Neural cell (in vitro differentiated cells): ENCODE data around the gene IFNA2. TPM values are rescaled to one million over a fixed set of nuclear protein-coding genes. Genes with fewer than 3 reads are reported as not detected.

ENCODE experiments used
- H2AFZ ChIP-seq: fragments of 200-600, 300-800 bp; sonication (generic), shearing (Covaris generic); 2 replicates; pipeline ENCODE4 v1.6.0; 2014; ENCODE audit warnings: low read depth, mild to moderate bottlenecking, antibody characterized with exemption, low read length, moderate library complexity
- H3F3A ChIP-seq: fragments of 200-600 bp; shearing (Covaris generic); 2 replicates; pipeline ENCODE4 v1.6.1; 2016; ENCODE audit warnings: mild to moderate bottlenecking, moderate library complexity, mixed read lengths, antibody characterized with exemption, low read length; ENCODE audit not compliant: insufficient read depth, poor library complexity, severe bottlenecking
- H3K27ac ChIP-seq: fragments of 200-600, 300-800 bp; sonication (generic), shearing (Covaris generic); 2 replicates; pipeline ENCODE4 v1.5.1; 2014; ENCODE audit warnings: mild to moderate bottlenecking, low read length, moderate library complexity
- H3K27me3 ChIP-seq: fragments of 300-800, 200-600 bp; sonication (generic), shearing (Covaris generic); 2 replicates; pipeline ENCODE4 v1.6.0; 2014; ENCODE audit warnings: mild to moderate bottlenecking, low read depth, low read length, moderate library complexity; ENCODE audit not compliant: insufficient read depth
- H3K36me3 ChIP-seq: fragments of 300-800, 200-600 bp; sonication (generic), shearing (Covaris generic); 2 replicates; pipeline ENCODE4 v1.5.1; 2014; ENCODE audit warnings: mild to moderate bottlenecking, antibody characterized with exemption, low read length, moderate library complexity; ENCODE audit not compliant: insufficient read depth
- H3K4me2 ChIP-seq: fragments of 300-800, 200-600 bp; sonication (generic), shearing (Covaris generic); 2 replicates; pipeline ENCODE4 v1.6.0; 2014; ENCODE audit warnings: mild to moderate bottlenecking, low read length
- H3K4me3 ChIP-seq: fragments of 300-800, 200-600 bp; sonication (generic), shearing (Covaris generic); 2 replicates; pipeline ENCODE4 v1.5.1; 2014; ENCODE audit warnings: mild to moderate bottlenecking, low read length, moderate library complexity
- H3K79me2 ChIP-seq: fragments of 200-600 bp; shearing (Covaris generic); replicated peaks from 2 replicates; pipeline ENCODE4 v1.6.0; 2014; ENCODE audit warnings: mild to moderate bottlenecking, low read length, moderate library complexity; ENCODE audit not compliant: insufficient read depth
- H3K9ac ChIP-seq: fragments of 300-800, 200-600 bp; sonication (generic), shearing (Covaris generic); 2 replicates; pipeline ENCODE4 v1.6.1; 2016; ENCODE audit warnings: mild to moderate bottlenecking, low read length, mixed read lengths
- H3K9me2 ChIP-seq: fragments of 200-600 bp; shearing (Covaris generic); 2 replicates; pipeline ENCODE4 v1.6.1; 2016; ENCODE audit warnings: mild to moderate bottlenecking, low read length, mixed read lengths; ENCODE audit not compliant: insufficient read depth
- H3K9me3 ChIP-seq: fragments of 200-600, 300-800 bp; sonication (generic), shearing (Covaris generic); 2 replicates; pipeline ENCODE4 v1.6.1; 2016; ENCODE audit warnings: mild to moderate bottlenecking, mixed run types, low read length, moderate library complexity, mixed read lengths
- H4K20me1 ChIP-seq: fragments of 200-600 bp; shearing (Covaris generic); 2 replicates; pipeline ENCODE4 v1.6.1; 2016; ENCODE audit warnings: mild to moderate bottlenecking, mixed run types; ENCODE audit not compliant: insufficient read depth
- CTCF ChIP-seq: fragments of 450-650 bp; IDR thresholded peaks from 2 replicates; pipeline ENCODE4 v1.5.1; 2014; ENCODE audit warnings: antibody characterized with exemption, mild to moderate bottlenecking, moderate library complexity; ENCODE audit not compliant: poor library complexity, severe bottlenecking
- EP300 ChIP-seq: fragments of 450-650 bp; conservative IDR thresholded peaks from 2 replicates; pipeline ENCODE4 v1.6.1; 2014; ENCODE audit warnings: antibody characterized with exemption, mild to moderate bottlenecking, moderate library complexity; ENCODE audit not compliant: poor library complexity, severe bottlenecking
- EZH2 ChIP-seq: fragments of 200-600, 300-800 bp; shearing (Covaris generic), sonication (generic); IDR thresholded peaks from 2 replicates; pipeline ENCODE4 v1.6.1; 2014; ENCODE audit warnings: antibody characterized with exemption, low read length, borderline replicate concordance, mild to moderate bottlenecking; ENCODE audit not compliant: insufficient read depth, poor library complexity, severe bottlenecking
- MXI1 ChIP-seq: fragments of 450-650 bp; conservative IDR thresholded peaks from 2 replicates; pipeline ENCODE4 v1.6.1; 2014; ENCODE audit warnings: antibody characterized with exemption, mild to moderate bottlenecking; ENCODE audit not compliant: poor library complexity, severe bottlenecking
- POLR2AphosphoS5 ChIP-seq: IDR thresholded peaks from 2 replicates; pipeline ENCODE4 v1.6.1; 2012
- RAD21 ChIP-seq: fragments of 450-650 bp; conservative IDR thresholded peaks from 2 replicates; pipeline ENCODE4 v1.6.1; 2014; ENCODE audit warnings: antibody characterized with exemption, mild to moderate bottlenecking, moderate library complexity
- REST ChIP-seq: IDR thresholded peaks from 2 replicates; pipeline ENCODE4 v1.6.1; 2012; ENCODE audit warnings: borderline replicate concordance
- SMC3 ChIP-seq: fragments of 450-650 bp; conservative IDR thresholded peaks from 2 replicates; pipeline ENCODE4 v1.6.1; 2014; ENCODE audit warnings: antibody characterized with exemption, mild to moderate bottlenecking, moderate library complexity; ENCODE audit not compliant: poor library complexity
- TAF1 ChIP-seq: IDR thresholded peaks from 2 replicates; pipeline ENCODE4 v1.6.1; 2012; ENCODE audit warnings: low read depth
- polyA plus RNA-seq: library from polyadenylated mRNA; depleted of rRNA; stranded (reverse); fragments of >200 nt; gene quantifications from 2 replicates; pipeline ENCODE4 v1.2.3, GENCODE V29; 2014

IFNA2 gene
- polyA plus RNA-seq, 1 donor from 2014 or later: not detected

- no peaks in the 10 kb centered on the region for H3K9me2 ChIP-seq
- H3F3A ChIP-seq: no peaks in the 10 kb centered on the region
- H3K9ac ChIP-seq: no peak overlapping the region
- TF ChIP-seq REST (no peak), SMC3 (no peak), EP300 (no peak), MXI1 (no peak), POLR2AphosphoS5 (no peak), RAD21 (no peak), CTCF (no peak), EZH2 (no peak), TAF1 (no peak)
- no peaks in the 10 kb centered on the region for H3K36me3 ChIP-seq
- H3K4me2 ChIP-seq: no peak overlapping the region
- H2AFZ ChIP-seq: no peak overlapping the region
- H4K20me1 ChIP-seq: no peaks in the 10 kb centered on the region
- no peaks in the 10 kb centered on the region for H3K79me2 ChIP-seq
- H3K9me3 ChIP-seq: no peaks in the 10 kb centered on the region
- no peak overlapping the region for H3K27ac ChIP-seq
- no peaks in the 10 kb centered on the region for H3K27me3 ChIP-seq
- H3K4me3 ChIP-seq: no peak overlapping the region
These were observed 28.4 kb upstream of the IFNA2 start for GRCh38 chr9:21413624-21414023.

GRCh38 chr9:21413151-21413550, 28.0 kb upstream of the IFNA2 start:
- Histone ChIP-seq H3F3A (no peaks in the 10 kb centered on the region), H3K9me2 (no peaks in the 10 kb centered on the region), H3K9me3 (no peaks in the 10 kb centered on the region), H3K27me3 (no peaks in the 10 kb centered on the region), H2AFZ (no peak overlapping the region), H3K9ac (no peak overlapping the region), H3K27ac (no peak overlapping the region), H3K4me2 (no peak overlapping the region), H3K79me2 (no peaks in the 10 kb centered on the region), H4K20me1 (no peaks in the 10 kb centered on the region), H3K36me3 (no peaks in the 10 kb centered on the region), H3K4me3 (no peak overlapping the region)
- TF ChIP-seq POLR2AphosphoS5: no peak
- no peak for TF ChIP-seq REST
- TF ChIP-seq CTCF: no peak
- TF ChIP-seq EP300: no peak
- TF ChIP-seq TAF1: no peak
- no peak for TF ChIP-seq MXI1
- no peak for TF ChIP-seq EZH2
